OCI-LY7 (cell line): Measurements from ENCODE around the gene UNC13A.

ENCODE experiments used
- CTCF ChIP-seq: fragments of 200-600 bp; sonication (generic); conservative IDR thresholded peaks from 2 replicates; pipeline ENCODE4 v1.5.1; 2014; ENCODE audit warnings: mild to moderate bottlenecking, antibody characterized with exemption, low read length, moderate library complexity, mixed read lengths
- EZH2phosphoT487 ChIP-seq: fragments of 200-600 bp; sonication (generic); IDR thresholded peaks from 2 replicates; pipeline ENCODE4 v1.6.1; 2018; ENCODE audit warnings: low read depth, borderline replicate concordance, mild to moderate bottlenecking, mixed run types, antibody characterized with exemption, low read length, moderate library complexity, mixed read lengths

GRCh38 chr19:17623224-17623935, 64.8 kb downstream of the UNC13A start:
- no peak for TF ChIP-seq CTCF
- TF ChIP-seq EZH2phosphoT487 = no peak
